DOHH2 (cell line): Measurements from ENCODE around the gene MRPS5.
"Not testable (repeated sequence)": the region's sequence is repeated elsewhere in the genome, so short reads cannot be mapped to it uniquely, and the experiment has no call there.

Source experiments
- H3F3A ChIP-seq: fragments of 200-600 bp; sonication (generic), shearing (Covaris generic); 2 replicates; pipeline ENCODE4 v1.6.0; 2016; ENCODE audit warnings: antibody characterized with exemption, mild to moderate bottlenecking; ENCODE audit not compliant: control insufficient read depth, insufficient read depth
- H3K27ac ChIP-seq: fragments of 200-600 bp; sonication (generic); 2 replicates; pipeline ENCODE4 v1.5.1; 2014; ENCODE audit warnings: low read depth, mild to moderate bottlenecking, low read length, moderate library complexity
- H3K27me3 ChIP-seq: fragments of 200-600 bp; sonication (generic); 2 replicates; pipeline ENCODE4 v1.6.1; 2014; ENCODE audit warnings: mild to moderate bottlenecking, low read length, mixed read lengths; ENCODE audit not compliant: control insufficient read depth
- H3K36me3 ChIP-seq: fragments of 200-600 bp; sonication (generic); 2 replicates; pipeline ENCODE4 v1.6.1; 2014; ENCODE audit warnings: mild to moderate bottlenecking, low read length, moderate library complexity, mixed read lengths; ENCODE audit not compliant: control insufficient read depth
- H3K4me1 ChIP-seq: fragments of 200-600 bp; sonication (generic); 2 replicates; pipeline ENCODE4 v1.6.1; 2014; ENCODE audit warnings: mild to moderate bottlenecking, low read length, mixed read lengths; ENCODE audit not compliant: control insufficient read depth
- H3K4me2 ChIP-seq: fragments of 200-600 bp; sonication (generic); 2 replicates; pipeline ENCODE4 v1.6.0; 2014; ENCODE audit warnings: mild to moderate bottlenecking, low read length, moderate library complexity
- H3K4me3 ChIP-seq: fragments of 200-600 bp; sonication (generic); 2 replicates; pipeline ENCODE4 v1.5.1; 2014; ENCODE audit warnings: mild to moderate bottlenecking, low read length, mixed read lengths
- H3K79me2 ChIP-seq: fragments of 200-600 bp; sonication (generic); 2 replicates; pipeline ENCODE4 v1.6.1; 2014; ENCODE audit warnings: mild to moderate bottlenecking, low read length, mixed read lengths; ENCODE audit not compliant: control insufficient read depth
- H3K9me2 ChIP-seq: fragments of 200-600 bp; sonication (generic); replicated peaks from 2 replicates; pipeline ENCODE4 v1.6.1; 2014; ENCODE audit warnings: mild to moderate bottlenecking, low read length, mixed read lengths; ENCODE audit not compliant: control insufficient read depth
- H3K9me3 ChIP-seq: fragments of 200-600 bp; sonication (generic); 2 replicates; pipeline ENCODE4 v1.6.1; 2014; ENCODE audit warnings: antibody characterized with exemption, low read length, mixed read lengths; ENCODE audit not compliant: control insufficient read depth, insufficient read depth
- H4K20me1 ChIP-seq: fragments of 200-600 bp; sonication (generic); 2 replicates; pipeline ENCODE4 v1.6.0; 2014; ENCODE audit warnings: low read depth, mild to moderate bottlenecking, antibody characterized with exemption, low read length, moderate library complexity; ENCODE audit not compliant: control insufficient read depth, insufficient read depth
- CTCF ChIP-seq: fragments of 200-600 bp; sonication (generic); IDR thresholded peaks from one replicate; pipeline ENCODE4 v1.5.1; 2014; ENCODE audit warnings: antibody characterized with exemption, mild to moderate bottlenecking, low read depth, low read length; ENCODE audit not compliant: poor library complexity, severe bottlenecking
- EZH2phosphoT487 ChIP-seq: fragments of 200-600 bp; sonication (generic); IDR thresholded peaks from 2 replicates; pipeline ENCODE4 v1.6.1; 2017; ENCODE audit warnings: borderline replicate concordance, mild to moderate bottlenecking, antibody characterized with exemption, low read length, moderate library complexity, mixed read lengths

The MRPS5 gene

GRCh38 chr2:95039978-95040377 is 81.6 kb downstream of the MRPS5 start:
- H3F3A ChIP-seq = no peaks in the 10 kb centered on the region
- peaks cover 27% of the 10 kb centered on the region for H3K27me3 ChIP-seq
- H3K4me3 ChIP-seq = no peak overlapping the region
- H3K4me1 ChIP-seq = no peaks in the 10 kb centered on the region
- no peaks in the 10 kb centered on the region; the same call in 1 of the 2 replicates for H3K9me3 ChIP-seq
- TF ChIP-seq CTCF (no peak), EZH2phosphoT487 (no peak)
- H3K9me2 ChIP-seq = no peaks in the 10 kb centered on the region
- no peaks in the 10 kb centered on the region for H3K36me3 ChIP-seq
- H3K79me2 ChIP-seq = no peaks in the 10 kb centered on the region
- no peak overlapping the region for H3K4me2 ChIP-seq
- no peaks in the 10 kb centered on the region for H4K20me1 ChIP-seq
- no peak overlapping the region for H3K27ac ChIP-seq

- Histone ChIP-seq H3K4me2 (no peak overlapping the region), H4K20me1 (no peaks in the 10 kb centered on the region), H3K27ac (no peak overlapping the region), H3K9me2 (no peaks in the 10 kb centered on the region), H3K4me1 (no peaks in the 10 kb centered on the region), H3K79me2 (no peaks in the 10 kb centered on the region), H3K4me3 (no peak overlapping the region), H3F3A (no peaks in the 10 kb centered on the region), H3K27me3 (peaks cover 27% of the 10 kb centered on the region), H3K36me3 (no peaks in the 10 kb centered on the region), H3K9me3 (no peaks in the 10 kb centered on the region; the same call in 1 of the 2 replicates)
- TF ChIP-seq CTCF (no peak), EZH2phosphoT487 (no peak)
Measured at GRCh38 chr2:95039363-95039762, 82.2 kb downstream of the MRPS5 start.

GRCh38 chr2:95038635-95039298 is 82.8 kb downstream of the MRPS5 start:
- H3K36me3 ChIP-seq = no peaks in the 10 kb centered on the region
- no peaks in the 10 kb centered on the region for H3K79me2 ChIP-seq
- no peak overlapping the region for H3K4me2 ChIP-seq
- no peaks in the 10 kb centered on the region for H4K20me1 ChIP-seq
- no peaks in the 10 kb centered on the region for H3K4me1 ChIP-seq
- TF ChIP-seq CTCF (no peak), EZH2phosphoT487 (no peak)
- H3K9me2 ChIP-seq = no peaks in the 10 kb centered on the region
- no peak overlapping the region for H3K27ac ChIP-seq
- no peaks in the 10 kb centered on the region; the same call in 1 of the 2 replicates for H3K9me3 ChIP-seq
- H3K27me3 ChIP-seq = peaks cover 25% of the 10 kb centered on the region
- H3F3A ChIP-seq = no peaks in the 10 kb centered on the region
- H3K4me3 ChIP-seq = no peak overlapping the region

- H3F3A ChIP-seq, H3K27ac ChIP-seq, H3K9me3 ChIP-seq, H3K4me1 ChIP-seq, H3K79me2 ChIP-seq, H4K20me1 ChIP-seq, H3K4me2 ChIP-seq, H3K9me2 ChIP-seq, H3K36me3 ChIP-seq, H3K4me3 ChIP-seq: not testable (repeated sequence)
- peaks cover 17% of the 10 kb centered on the region for H3K27me3 ChIP-seq
Measured at GRCh38 chr2:95037841-95038585, 83.6 kb downstream of the MRPS5 start.
